Measurements from ENCODE around the gene GMPR. TPM values are rescaled to one million over a fixed set of nuclear protein-coding genes. Genes with fewer than 3 reads are reported as not detected.

Gene GMPR
- total and polyA plus RNA-seq, 10 donors: 5.4 to 37.4 (median 13.8) TPM

GRCh38 chr6:16251706-16252105 is 13.3 kb downstream of the GMPR start:
- Histone ChIP-seq H3K9me3 (no peaks in the 10 kb centered on the region), H3K27me3 (replicated peaks in 1 of 7) (no peaks in the 10 kb centered on the region), H3K36me3 (peaks cover 0 to 40% (median 2%) of the 10 kb centered on the region in 6 donors), H3K4me3 (no peak overlapping the region), H3K4me1 (no peaks in the 10 kb centered on the region), H3K27ac (no peak overlapping the region)
- DNase-seq: no peak
- 84 to 89% (median 87%) methylated on average over 2 of the region's 2 CpGs for WGBS, 5 donors
- TF ChIP-seq POLR2AphosphoS5 (IDR thresholded peaks at IDR 0.05): no peak
- TF ChIP-seq CTCF (IDR thresholded peaks at IDR 0.05 in 8 of 11, conservative IDR thresholded peaks at IDR 0.05 in 3 of 11): no peak
- TF ChIP-seq POLR2A (IDR thresholded peaks at IDR 0.05): no peak
- intact Hi-C loops (cut with DNase I; ENCODE audit: low total_unique reads): no loop called here

GRCh38 chr6:16252686-16253299 is 14.4 kb downstream of the GMPR start:
- WGBS, 5 donors: 72 to 88% (median 79%) methylated on average over 2 of the region's 2 CpGs
- Histone ChIP-seq H3K4me3 (no peak overlapping the region), H3K27ac (no peak overlapping the region), H3K36me3 (peaks cover 0 to 29% (median 0%) of the 10 kb centered on the region in 6 donors), H3K9me3 (no peaks in the 10 kb centered on the region), H3K27me3 (replicated peaks in 1 of 7) (no peaks in the 10 kb centered on the region), H3K4me1 (no peaks in the 10 kb centered on the region)
- TF ChIP-seq POLR2A (IDR thresholded peaks at IDR 0.05) (no peak), POLR2AphosphoS5 (IDR thresholded peaks at IDR 0.05) (no peak), CTCF (IDR thresholded peaks at IDR 0.05 in 8 of 11, conservative IDR thresholded peaks at IDR 0.05 in 3 of 11) (no peak)
- DNase-seq: no peak
- intact Hi-C loops (cut with DNase I; ENCODE audit: low total_unique reads): no loop called here

GRCh38 chr6:16253399-16254144 is 15.2 kb downstream of the GMPR start:
- TF ChIP-seq CTCF (IDR thresholded peaks at IDR 0.05 in 8 of 11, conservative IDR thresholded peaks at IDR 0.05 in 3 of 11): no peak
- no peak for TF ChIP-seq POLR2A (IDR thresholded peaks at IDR 0.05)
- TF ChIP-seq POLR2AphosphoS5 (IDR thresholded peaks at IDR 0.05): no peak
- no peak overlapping the region for H3K27ac ChIP-seq
- peaks cover 0 to 5% (median 0%) of the 10 kb centered on the region in 6 donors for H3K4me1 ChIP-seq
- intact Hi-C loops (cut with DNase I; ENCODE audit: low total_unique reads): no loop called here
- no peak overlapping the region for H3K4me3 ChIP-seq
- H3K27me3 ChIP-seq (replicated peaks in 1 of 7): no peaks in the 10 kb centered on the region
- no peaks in the 10 kb centered on the region for H3K9me3 ChIP-seq
- 82 to 94% (median 89%) methylated on average over 10 of the region's 10 CpGs for WGBS, 5 donors
- DNase-seq: no peak
- peaks cover 0 to 21% (median 0%) of the 10 kb centered on the region in 6 donors for H3K36me3 ChIP-seq

- intact Hi-C loops (cut with DNase I; ENCODE audit: low total_unique reads): no loop called here
- Histone ChIP-seq H3K36me3 (peaks cover 0 to 18% (median 0%) of the 10 kb centered on the region in 6 donors), H3K4me1 (peaks cover 0 to 5% (median 0%) of the 10 kb centered on the region in 6 donors), H3K4me3 (no peak overlapping the region), H3K27me3 (replicated peaks in 1 of 7) (no peaks in the 10 kb centered on the region), H3K9me3 (no peaks in the 10 kb centered on the region), H3K27ac (no peak overlapping the region)
- 91 to 97% (median 95%) methylated on average over 9 of the region's 9 CpGs for WGBS, 5 donors
- DNase-seq: no peak
- TF ChIP-seq POLR2AphosphoS5 (IDR thresholded peaks at IDR 0.05) (no peak), POLR2A (IDR thresholded peaks at IDR 0.05) (no peak), CTCF (IDR thresholded peaks at IDR 0.05 in 8 of 11, conservative IDR thresholded peaks at IDR 0.05 in 3 of 11) (no peak)
Observed at GRCh38 chr6:16254535-16254934, 16.1 kb downstream of the GMPR start.
